HG02981 (cell line): ENCODE measurements around the gene DTX3L.

Source experiments
- ATAC-seq: cut with Tn5 transposase; IDR thresholded peaks from one replicate; pipeline ENCODE4 v1.9.1; 2021; ENCODE audit warnings: mild to moderate bottlenecking, moderate library complexity; ENCODE audit not compliant: unreplicated experiment

Gene DTX3L

DNA sequence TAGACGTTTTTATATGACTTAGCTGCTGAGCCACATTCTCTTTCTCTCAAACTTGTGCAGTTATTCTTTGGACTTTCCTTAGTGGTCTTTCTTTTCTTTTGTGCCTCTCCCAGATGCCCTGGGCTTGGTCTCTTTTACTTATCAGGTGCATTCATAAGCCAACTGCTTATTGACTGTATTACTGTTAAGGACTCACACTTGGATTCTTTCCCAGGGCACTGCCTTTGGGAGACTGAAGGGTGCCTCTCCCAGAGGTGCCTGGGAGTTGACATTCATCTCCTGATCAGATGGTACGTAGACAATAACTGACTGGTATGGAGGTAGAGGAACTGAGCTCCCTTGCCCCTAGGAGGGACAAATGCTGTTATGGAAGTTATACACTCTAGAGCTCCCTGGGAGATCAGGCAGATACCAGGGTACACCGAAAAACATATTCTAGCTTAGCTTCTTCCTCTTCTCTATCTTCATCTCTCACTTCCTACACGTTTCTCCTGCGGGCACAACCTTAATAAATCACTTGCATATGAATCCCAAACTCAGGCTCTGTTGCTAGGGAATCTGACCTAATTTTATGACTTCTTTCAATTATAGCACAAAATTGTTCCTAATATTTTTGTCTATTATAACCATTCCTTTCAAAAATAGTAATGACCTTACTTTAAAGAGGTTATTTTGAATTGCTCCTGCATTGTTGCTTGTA, 38.0 kb downstream of the DTX3L start:
- no peak for ATAC-seq

DNA sequence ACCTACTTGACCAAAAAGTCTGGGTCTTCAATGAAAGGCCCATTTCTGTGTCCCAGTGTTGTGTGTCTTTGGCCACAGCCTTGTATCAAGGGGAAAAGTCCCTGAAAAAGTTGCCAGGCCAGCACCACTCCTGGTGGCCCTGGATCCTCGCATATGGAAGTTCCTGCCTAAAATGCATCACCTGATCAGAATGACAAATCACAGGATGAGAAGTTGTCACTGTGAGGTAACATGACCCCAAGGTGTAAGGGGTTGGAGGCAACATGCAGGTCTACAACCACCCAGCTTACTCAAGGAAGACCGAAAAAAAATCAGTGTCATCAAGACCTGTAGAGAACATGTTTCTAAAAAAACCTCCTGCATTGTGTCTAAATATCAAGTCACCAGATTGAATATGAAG, 38.9 kb downstream of the DTX3L start:
- ATAC-seq, result no peak

DNA sequence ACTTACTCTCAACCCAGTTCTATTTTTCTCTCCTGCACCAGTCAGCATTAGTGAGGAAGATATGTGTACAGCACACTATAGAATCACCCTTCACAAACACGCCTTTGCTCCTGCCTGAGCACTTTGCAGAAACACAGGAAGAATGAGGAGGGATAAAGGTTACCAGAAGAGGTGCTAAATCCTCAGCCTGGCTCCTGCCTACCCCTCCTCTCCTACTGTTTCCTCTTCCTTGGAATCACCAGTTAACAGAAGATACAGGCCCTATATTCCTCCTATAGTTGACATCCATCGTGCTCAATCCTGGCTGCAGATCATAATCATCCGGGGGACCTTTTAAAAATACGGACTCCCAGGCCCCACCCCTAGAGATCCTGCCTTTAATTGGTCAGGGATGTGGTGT, 42.2 kb downstream of the DTX3L start:
- ATAC-seq, result no peak

DNA sequence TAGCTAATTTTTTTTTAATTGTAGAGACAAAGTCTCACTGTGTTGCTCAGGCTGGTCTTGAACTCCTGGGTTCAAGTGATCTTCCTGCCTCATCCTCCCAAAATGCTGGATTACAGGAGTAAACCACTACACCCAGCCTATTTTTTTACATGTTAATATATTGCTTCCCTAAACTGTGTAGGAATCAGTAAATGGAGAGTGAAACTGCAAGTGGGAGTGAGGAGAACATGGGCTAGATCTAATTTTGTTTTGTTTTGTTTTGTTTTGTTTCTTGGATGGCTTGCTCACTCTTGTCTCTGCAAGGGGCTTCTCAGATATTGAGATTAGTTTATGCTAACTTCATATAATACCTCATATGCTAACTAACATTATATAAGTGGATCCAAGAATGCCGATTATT, 44.8 kb downstream of the DTX3L start:
- ATAC-seq, result no peak

DNA sequence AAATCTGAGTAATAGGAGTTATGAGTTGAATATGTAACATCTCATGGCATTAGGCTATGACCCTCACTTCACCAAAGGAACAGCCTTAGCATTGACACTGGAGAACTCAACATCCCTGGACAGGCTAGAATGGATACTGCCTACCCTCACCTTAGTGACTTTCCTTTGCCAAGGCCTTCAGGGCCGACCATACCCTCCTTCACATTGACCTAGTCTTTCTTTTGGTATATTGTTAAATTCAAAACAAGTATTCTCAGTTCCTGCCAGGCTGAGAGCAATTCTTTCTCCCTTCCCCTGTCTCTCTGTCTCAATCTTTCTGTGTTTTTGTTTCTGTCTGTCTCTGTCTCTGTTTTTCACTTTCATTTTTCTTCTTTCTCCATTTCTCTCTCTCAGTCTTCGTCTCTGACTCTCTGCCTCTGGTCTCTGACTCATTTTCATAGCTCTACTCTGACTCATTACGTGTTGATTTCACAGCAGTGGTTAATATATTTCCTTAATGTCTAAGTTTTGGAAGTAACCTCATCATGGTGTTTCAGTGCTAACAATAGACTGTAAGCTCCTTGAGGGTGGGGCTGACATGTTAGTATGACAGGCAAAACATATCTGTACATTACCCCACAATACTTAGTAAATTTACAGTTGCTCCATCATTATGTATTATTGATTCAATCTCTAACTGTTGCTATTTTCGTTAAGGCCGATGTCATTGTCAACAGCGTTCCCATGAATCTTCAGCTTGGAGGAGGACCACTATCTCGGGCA, 45.8 kb downstream of the DTX3L start:
- ATAC-seq, result peak; percentile 92

DNA sequence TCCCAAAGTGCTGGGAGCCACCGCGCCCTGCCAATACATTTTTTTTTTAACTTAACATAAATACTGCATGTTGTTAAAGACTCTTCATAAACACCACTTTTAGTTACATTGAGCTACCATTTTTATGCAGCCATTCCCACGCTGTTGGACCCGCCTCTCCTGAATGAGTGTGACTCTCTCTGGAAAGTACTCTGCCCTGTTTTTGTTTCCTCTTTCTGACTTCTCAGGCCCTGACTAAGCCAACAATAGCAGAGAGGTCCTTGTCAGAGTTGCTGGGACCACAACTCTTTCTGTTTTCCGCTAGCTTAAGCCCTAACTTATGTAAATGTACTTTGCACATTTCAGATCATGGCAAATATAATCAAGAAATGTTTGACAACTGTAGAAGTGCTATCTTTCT, 48.6 kb downstream of the DTX3L start:
- ATAC-seq, result no peak

DNA sequence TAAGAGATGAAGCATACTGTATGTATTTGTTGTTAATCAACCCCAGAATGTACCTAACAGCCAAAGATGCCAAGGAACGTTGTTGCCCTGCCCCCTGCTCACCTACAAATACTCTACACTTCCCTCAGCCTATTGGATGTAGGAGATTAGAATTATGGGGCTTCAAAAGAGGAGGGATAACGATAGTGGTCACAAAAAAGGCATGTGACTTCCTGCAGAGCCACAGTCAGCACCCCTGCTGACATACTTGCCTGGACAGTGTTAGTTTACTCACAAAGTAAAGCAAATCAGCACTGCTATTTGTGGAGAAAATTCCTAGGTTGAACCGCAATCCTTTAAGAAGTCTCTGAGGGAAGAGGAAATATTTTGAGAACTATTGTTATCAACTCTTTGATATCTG, 51.2 kb downstream of the DTX3L start:
- no peak for ATAC-seq

DNA sequence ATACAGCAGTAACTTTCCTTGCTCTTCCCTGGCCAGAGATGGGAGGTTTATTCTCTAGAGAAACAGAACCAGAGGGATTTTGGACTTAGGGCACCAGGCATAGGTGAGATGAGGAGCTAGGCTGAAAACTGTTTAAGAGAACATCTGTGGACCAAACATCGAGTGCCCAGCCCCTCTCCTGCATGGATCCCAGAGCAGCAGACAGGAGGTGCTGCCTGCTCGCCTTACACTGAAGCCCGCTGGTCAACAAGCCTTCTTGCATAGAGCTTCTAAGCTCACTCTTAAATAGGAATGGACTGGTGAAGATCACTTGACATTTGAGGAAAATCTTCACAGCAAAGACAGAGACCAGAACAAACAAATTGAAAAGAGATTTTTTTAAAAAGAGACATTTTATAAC, 54.5 kb downstream of the DTX3L start:
- ATAC-seq, result no peak

DNA sequence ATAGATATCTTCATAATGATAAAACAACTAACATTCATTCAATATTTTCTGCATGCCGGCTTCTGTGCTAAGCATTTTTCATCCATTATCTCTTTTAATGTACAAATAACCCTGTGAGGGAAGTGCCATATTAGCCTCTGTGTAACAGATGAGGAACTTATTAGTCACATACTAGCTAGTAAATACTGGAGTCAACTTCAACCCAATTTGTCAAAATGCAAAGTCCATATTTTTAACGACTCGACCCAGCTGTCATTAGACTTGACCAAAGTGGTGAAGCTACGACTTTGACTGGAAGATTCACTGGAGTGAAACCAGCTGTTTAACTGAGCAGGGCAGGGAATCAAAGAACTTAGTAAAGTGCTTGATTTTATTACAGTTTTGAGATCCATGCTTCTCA, 54.9 kb downstream of the DTX3L start:
- ATAC-seq, result no peak

DNA sequence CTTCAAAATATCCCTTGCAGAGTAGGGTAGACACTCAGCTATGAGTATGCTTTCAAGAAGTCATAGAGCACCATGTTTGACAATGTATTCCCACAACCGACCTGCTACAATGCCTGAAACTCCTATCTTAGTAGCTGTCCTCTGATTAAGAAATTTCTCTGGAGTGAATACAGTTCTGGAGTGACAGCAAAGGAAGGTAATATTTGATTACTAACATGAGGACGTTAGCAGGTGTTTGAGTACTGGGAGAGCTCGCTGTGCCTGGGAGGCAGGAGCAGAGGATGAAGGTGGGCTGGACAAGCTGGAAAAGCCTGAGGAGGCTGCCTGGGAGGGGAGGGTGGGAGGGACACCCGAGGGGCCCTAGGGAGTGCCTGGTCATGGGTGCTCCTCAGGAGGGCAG, 56.3 kb downstream of the DTX3L start:
- no peak for ATAC-seq

DNA sequence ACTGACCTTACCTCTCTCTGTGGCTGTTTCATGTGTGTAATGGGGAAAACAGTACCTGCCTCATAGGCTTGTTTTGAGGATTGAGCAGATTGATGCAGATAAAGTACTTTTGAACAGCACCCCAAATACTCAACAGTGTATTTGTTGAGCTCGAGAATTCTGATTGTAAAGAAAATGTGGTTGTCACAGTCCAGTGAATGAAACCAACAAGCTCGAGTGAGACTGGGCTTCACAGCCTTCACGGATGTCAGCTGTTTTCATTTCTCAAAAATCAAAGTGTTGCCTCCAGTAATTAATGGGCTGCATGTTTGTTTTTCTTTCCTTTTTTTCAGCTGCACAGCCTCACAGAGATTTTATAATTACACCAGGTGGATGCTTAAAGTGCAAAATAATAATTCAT, 57.0 kb downstream of the DTX3L start:
- peak; percentile 34 for ATAC-seq

DNA sequence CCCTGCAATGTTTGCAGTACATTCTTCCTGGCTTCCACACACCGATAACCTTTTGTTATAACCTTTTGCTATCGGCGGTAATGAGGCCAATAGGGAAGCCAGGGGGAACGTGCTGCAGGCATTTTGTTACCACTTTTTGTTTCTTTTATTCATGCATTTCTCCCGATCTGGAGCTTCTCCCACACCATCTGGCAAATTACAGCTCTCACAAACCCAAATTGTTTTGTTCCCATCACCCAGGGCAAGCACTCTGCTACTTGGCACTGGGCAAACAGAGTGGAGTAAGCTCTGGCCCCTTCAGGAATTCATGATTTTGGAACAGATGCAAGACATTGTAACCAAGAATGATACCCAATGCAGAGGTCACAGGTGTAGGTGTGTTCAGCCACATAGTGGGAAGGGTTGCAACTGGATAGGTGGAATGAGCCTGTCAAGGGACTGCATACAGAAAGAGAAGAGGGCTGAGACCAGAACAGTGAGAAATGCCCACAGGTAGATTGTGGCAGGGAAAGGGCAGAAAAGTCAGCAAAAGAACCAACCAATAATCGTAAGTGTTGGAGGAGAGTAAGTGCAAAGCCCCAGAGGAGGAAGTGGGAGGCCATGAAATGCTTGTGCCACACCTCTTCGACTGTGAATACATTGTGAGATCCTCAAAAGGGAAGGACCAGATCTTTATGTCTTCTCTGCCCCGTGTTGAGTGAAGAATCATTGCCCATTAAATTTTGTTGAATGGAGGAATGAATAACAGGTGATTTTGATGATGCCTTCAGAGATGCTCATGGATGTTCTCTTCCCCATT, 59.1 kb downstream of the DTX3L start:
- ATAC-seq, result no peak
